ENCODE results near the gene NDUFS1. TPM values are rescaled to one million over a fixed set of nuclear protein-coding genes. Genes with fewer than 3 reads are reported as not detected.
"Not testable (repeated sequence)": the region's sequence is repeated elsewhere in the genome, so short reads cannot be mapped to it uniquely, and the experiment has no call there.

NDUFS1 gene
- total RNA-seq, 1 donor from 2014 or later, result 265 TPM

DNA sequence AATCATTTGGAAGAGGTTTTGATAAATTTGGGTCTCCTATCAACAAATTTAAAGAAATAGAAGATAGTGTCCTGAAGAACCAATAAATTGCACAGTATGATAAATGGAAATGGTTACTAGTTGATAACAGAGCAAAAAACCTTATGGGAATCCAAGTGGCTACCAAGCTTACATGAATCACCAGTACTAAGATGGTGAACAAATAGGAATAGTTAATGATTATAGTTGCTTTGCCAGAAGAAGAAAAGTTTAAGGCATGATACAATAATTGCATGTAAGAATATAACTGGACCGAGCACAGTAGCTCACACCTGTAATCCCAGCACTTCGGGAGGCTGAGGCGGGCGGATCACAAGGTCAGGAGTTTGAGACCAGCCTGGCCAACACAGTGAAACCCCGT, 53.7 kb downstream of the NDUFS1 start:
- DNase-seq (ENCODE audit: low read depth), result no peak

DNA sequence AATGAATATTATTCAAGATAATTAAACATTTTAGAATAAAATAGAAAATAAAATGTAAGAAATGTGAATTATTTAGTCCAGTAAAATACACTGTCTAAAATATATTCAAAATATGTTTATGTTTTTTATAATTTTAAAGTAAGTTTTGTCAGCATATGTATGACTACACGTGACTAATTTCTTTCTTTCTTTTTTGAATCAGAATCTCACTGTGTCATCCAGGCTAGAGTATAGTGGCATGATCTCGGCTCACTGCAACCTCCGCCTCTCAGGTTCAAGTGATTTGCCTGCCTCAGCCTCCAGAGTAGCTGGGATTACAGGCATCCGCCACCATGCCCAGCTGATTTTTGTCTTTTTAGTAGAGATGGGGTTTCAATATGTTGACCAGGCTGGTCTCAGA, 54.2 kb downstream of the NDUFS1 start:
- DNase-seq (ENCODE audit: low read depth), result no peak

- not testable (repeated sequence) for DNase-seq (ENCODE audit: low read depth)
These were observed 60.4 kb downstream of the NDUFS1 start for GRCh38 chr2:206098872-206099271.

- no peak for DNase-seq (ENCODE audit: low read depth)
These were observed 60.8 kb downstream of the NDUFS1 start for GRCh38 chr2:206098471-206098870.

DNA sequence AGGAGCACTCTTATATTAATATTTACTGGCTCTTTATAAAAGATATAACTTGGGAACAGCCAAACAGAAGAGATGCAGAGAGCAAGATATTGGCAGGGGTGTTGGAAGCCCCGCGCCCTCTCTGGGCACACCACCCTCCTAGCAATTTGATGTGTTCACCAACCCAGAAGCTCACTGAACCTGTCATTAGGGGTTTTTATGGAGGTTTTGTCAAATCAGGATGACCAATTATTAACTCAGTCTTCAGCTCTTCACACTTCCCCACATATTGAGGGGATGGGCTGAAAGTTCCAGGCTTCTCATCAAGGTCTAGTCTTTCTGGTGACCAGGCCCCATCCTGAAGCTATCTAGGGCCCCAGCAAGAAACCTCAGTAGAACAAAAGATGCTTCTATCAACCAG, 62.4 kb downstream of the NDUFS1 start:
- DNase-seq (ENCODE audit: low read depth), result no peak

GRCh38 chr2:206095536-206096332, 63.5 kb downstream of the NDUFS1 start:
- no peak for DNase-seq (ENCODE audit: low read depth)

GRCh38 chr2:206092297-206092696, 66.9 kb downstream of the NDUFS1 start:
- DNase-seq (ENCODE audit: low read depth), result no peak

GRCh38 chr2:206088248-206088647, 71.0 kb downstream of the NDUFS1 start:
- no peak for DNase-seq (ENCODE audit: low read depth)

- DNase-seq (ENCODE audit: low read depth), result peak; percentile 24
These were observed 72.4 kb downstream of the NDUFS1 start for GRCh38 chr2:206086716-206087350.

DNA sequence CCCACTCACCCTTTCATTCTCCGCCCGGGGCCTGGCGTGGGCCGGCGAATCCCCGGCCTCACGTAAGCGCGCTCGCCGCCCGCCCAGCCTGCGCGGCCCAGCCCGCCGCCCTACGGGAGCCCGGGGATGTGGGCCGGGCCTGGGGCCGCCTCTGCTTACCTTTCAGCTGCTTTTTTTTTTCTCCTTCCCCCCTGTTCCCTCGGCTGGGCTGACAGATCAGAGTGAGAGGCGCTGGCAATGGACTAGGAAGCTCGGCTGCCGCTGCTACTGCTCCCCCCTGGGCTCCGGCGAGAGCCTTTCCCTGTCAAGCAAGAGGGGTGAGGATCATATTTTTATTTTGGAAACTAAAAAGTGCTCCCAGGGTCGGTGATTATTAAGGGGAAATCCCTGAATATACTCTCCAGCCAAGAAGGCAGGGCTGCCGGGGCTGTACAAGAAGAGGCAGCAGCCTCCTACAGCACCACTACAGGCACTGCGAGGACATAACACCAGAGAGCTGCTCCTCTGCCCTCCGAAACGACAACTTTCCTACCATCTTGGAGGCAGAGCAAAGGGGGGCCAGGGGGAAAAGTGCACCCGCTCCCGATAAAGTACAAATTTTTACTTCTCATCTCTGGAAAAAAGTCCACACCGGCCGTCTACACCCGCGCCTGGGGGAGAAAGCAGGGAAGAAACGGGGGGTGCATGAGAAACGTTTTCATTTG, 73.3 kb downstream of the NDUFS1 start, which contains the start of gene INO80D:
Gene INO80D (minus strand): TSS at position 433 of the 704 bp plus-strand sequence. CDS start 23,158 bp downstream, outside the sequence.
- peak; percentile 84 for DNase-seq (ENCODE audit: low read depth)

DNA sequence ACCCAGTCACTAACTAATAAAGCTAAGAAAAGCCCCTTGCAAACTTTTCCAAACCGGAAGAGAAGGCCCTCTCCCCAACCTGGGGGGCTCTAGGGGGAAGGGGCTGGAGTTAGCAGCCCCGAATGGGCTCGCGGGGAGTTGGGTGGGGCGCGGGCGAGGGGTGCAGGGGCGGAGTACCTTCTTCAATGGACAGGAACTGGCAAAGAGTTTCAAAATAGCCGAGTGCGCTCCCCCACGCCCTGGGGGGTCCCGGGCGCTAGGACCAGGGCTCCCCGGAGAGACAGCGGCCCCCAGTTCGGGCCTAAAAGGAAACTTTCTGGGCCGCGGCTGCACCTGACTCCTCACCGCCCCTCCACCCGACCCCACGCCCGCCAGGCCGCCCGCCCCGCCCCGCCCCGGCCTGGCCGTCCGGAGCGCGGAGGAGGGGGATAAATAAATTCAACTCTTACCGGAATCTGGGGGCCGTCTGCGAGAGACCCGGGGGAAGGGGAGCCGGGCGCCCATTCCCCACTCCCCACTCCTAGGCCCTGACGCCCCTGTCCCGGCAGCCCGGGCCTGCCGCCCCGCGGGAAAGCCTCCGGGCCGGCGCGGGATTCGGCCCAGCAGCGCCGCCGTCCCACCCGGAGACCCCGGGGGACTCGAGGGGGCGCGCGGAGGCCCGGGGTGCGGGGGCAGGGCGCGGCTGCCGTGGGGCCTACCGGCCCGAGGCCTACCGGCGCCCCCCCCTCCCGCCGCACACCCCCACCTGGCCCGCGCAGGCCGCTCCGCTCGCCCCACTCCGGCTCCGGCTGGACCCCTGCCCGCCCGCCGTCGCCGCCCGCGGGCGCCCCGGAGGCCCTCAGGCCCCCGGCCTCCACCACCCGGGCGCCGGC, 74.1 kb downstream of the NDUFS1 start:
- DNase-seq (ENCODE audit: low read depth), result peak; percentile 42

DNA sequence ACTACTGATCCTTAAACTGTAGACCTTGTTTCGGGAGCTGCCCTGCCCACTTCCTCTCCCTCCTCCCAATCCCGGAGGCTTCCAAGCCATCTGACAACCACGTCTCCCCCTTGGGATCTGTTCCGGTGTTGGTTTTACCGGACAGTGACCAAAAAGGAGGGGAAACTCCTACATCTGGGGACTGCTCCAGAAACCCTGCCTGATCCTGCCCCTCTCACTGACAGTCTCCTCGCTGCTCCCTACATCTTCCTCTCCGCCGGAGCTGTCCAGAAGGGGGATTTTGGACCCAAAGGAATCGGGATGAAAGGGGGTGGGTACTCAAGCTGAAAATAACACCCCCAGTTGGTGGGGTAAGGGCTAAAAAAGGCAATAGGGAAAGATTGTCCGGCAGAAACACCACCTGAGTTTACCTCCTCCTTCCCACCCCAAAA, 74.8 kb downstream of the NDUFS1 start:
- DNase-seq (ENCODE audit: low read depth), result peak; percentile 85

GRCh38 chr2:206083602-206084438, 75.4 kb downstream of the NDUFS1 start:
- DNase-seq (ENCODE audit: low read depth), result peak; percentile 7

- DNase-seq (ENCODE audit: low read depth), result no peak
These were observed 76.9 kb downstream of the NDUFS1 start for GRCh38 chr2:206082298-206082843.

GRCh38 chr2:206080927-206081326, 78.3 kb downstream of the NDUFS1 start:
- DNase-seq (ENCODE audit: low read depth), result no peak

DNA sequence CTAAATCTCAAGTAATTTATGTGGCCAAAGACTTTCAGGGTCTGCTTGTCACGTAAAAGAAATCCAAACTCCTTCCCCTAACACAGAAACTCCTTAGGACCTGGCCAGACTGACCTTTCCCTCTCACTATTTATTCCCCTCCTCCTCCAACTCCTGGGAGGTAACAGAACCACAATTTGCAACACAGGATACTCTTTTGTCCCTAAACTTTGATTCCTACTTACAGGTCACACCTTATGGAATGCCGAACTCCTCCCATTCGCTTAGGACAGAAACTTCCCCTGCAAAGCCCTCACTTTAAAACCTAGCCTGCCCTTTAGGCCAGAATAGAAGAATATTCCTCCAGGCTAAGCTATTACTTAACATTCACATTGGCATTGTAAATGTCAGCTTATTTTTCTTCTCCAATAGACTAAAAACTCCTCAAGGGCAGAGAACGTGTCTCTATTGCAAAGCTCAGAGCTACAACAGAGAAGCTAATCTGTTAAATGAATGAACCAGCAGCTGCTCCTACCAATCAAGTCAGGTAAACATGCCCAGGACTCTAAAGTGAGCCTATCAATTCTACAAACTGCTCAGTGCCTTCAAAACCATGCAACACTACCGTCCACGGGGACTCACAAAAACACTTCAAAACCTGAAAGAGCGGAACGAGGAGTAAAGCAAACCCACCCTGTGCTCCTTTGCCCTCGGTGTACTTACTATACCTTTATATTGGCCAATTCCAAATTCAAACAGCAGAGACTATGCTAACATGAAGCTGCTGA, 79.4 kb downstream of the NDUFS1 start:
- no peak for DNase-seq (ENCODE audit: low read depth)

DNA sequence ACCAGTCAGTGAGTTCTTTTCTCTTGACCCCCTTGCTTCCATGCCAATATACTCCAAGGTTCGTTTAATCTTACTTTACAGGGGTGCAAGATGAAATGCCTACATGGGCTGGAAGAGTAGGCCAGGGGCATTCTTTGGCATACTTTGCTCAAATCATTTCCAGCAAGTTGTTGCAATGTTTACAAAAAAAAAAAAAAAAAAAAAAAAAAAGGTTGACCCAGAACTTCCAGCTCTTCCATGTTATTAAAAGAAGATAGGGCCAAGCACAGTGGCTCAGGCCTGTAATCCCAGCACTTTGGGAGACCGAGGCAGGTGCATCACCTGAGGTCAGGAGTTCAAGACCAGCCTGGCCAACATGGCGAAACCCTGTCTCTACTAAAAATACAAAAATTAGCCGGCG, 81.4 kb downstream of the NDUFS1 start:
- not testable (repeated sequence) for DNase-seq (ENCODE audit: low read depth)

DNA sequence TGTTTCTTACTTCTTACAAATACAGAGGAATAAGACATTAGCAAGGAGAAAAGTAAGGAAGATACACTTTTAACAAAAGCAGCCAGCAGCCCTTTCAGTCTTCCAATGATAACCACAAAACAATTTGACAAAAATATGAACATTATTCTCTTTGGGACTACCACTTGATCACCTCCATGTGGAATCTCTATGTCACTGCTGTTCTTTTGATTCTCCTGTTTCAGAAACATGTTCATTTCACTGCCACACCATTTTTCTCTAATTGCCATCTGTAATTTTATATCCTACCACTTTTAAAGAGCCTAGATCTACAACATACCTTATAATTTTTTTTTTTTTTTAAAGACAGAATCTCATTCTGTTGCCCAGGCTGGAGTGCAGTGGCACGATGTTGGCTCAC, 84.1 kb downstream of the NDUFS1 start:
- DNase-seq (ENCODE audit: low read depth), result no peak

- DNase-seq (ENCODE audit: low read depth), result no peak
These were observed 87.4 kb downstream of the NDUFS1 start for GRCh38 chr2:206071807-206072206.

Measured in myocyte (in vitro differentiated cells).